K562 (cell line): ENCODE data around the gene MOXD1. TPM values are rescaled to one million over a fixed set of nuclear protein-coding genes. Genes with fewer than 3 reads are reported as not detected.

Experiments used
- ATAC-seq: fragments of 200-7000 bp; cut with Tn5 transposase; 3 replicates; pipeline ENCODE4 v1.9.1; 2020; ENCODE audit warnings: moderate library complexity
- BruUV-seq: library from RNA; stranded (reverse); fragments of 400-500 nt; replicated peaks from 2 replicates; lab custom pipeline; 2021; lab: Mats Ljungman, UMichigan
- CTCF ChIA-PET: fragments of 300-600 bp; formaldehyde crosslinking; extraction: SDS; loops from one replicate; lab custom pipeline; 2021; ENCODE audit warnings: low intra/inter-chr PET ratio; lab: Yijun Ruan, JAX
- POLR2A ChIA-PET: fragments of 300-600, 350-650 bp; sonication (Branson Sonifier 250); formaldehyde crosslinking; extraction: SDS; loops from one replicate; lab custom pipeline; 2021; ENCODE audit warnings: antibody characterized with exemption, inconsistent platforms; lab: Yijun Ruan, JAX
- DNase-seq, 4 experiments: peaks; one replicate each; pipeline versions ENCODE4 v3.0.0 to v3.0.0-alpha.2; 2011 to 2018; ENCODE audit warnings: low spot score in 3 of 4, mixed read lengths in 3 of 4; ENCODE audit errors: extremely low read depth in 1 of 4
- FAIRE-seq: peaks from 2 replicates; lab custom pipeline; 2011; peaks lifted over from hg19 to GRCh38; lab: Jason Lieb, UNC
- H2AFZ ChIP-seq: 2 replicates; pipeline ENCODE4 v1.6.0; 2011; ENCODE audit warnings: low read depth, low read length, control low read depth, inconsistent platforms
- H3K27ac ChIP-seq: fragments of 200-600 bp; 3 replicates; pipeline ENCODE4 v1.8.0; 2011; ENCODE audit warnings: low read depth, mild to moderate bottlenecking, control low read depth, inconsistent platforms, low read length, moderate library complexity, mixed read lengths; ENCODE audit errors: extremely low read depth
- H3K27me3 ChIP-seq, 2 experiments: fragments of 300-600 bp in 1 of 2; 2 replicates in 1 of 2; 3 replicates in 1 of 2; pipeline versions ENCODE4 v1.6.0 to v1.8.0; 2011; ENCODE audit warnings: inconsistent platforms in 2 of 2, low read length in 2 of 2, mild to moderate bottlenecking in 1 of 2, mixed read lengths in 1 of 2, moderate library complexity in 1 of 2; ENCODE audit not compliant: control insufficient read depth in 2 of 2, insufficient read depth in 2 of 2
- H3K36me3 ChIP-seq: fragments of 300-600 bp; 3 replicates; pipeline ENCODE4 v1.8.0; 2011; ENCODE audit warnings: mild to moderate bottlenecking, low read length, inconsistent platforms; ENCODE audit not compliant: control insufficient read depth, insufficient read depth
- H3K4me1 ChIP-seq, 2 experiments: fragments of 200-600 bp in 1 of 2; replicated peaks in 1 of 2; 2 replicates in 1 of 2; 3 replicates in 1 of 2; pipeline versions ENCODE4 v1.5.1 to v1.8.0; 2011; ENCODE audit warnings: inconsistent platforms in 2 of 2, low read length in 2 of 2, mild to moderate bottlenecking in 1 of 2, mixed read lengths in 1 of 2, moderate library complexity in 1 of 2; ENCODE audit not compliant: control insufficient read depth in 2 of 2, insufficient read depth in 2 of 2
- H3K4me2 ChIP-seq: 2 replicates; pipeline ENCODE4 v1.6.1; 2011; ENCODE audit warnings: low read length, control low read depth, inconsistent platforms, mixed read lengths; ENCODE audit not compliant: insufficient read depth
- H3K4me3 ChIP-seq: fragments of 200-600 bp; sonication (generic), shearing (Covaris generic); 2 replicates; pipeline ENCODE4 v1.5.1; 2016; ENCODE audit warnings: control low read depth, inconsistent platforms
- H3K79me2 ChIP-seq: fragments of 200-600 bp; 3 replicates; pipeline ENCODE4 v1.8.0; 2011; ENCODE audit warnings: low read length, inconsistent platforms; ENCODE audit not compliant: control insufficient read depth, insufficient read depth
- H3K9ac ChIP-seq, 2 experiments: 2 replicates each; pipeline versions ENCODE4 v1.6.0 to v1.6.1; 2011; ENCODE audit warnings: low read depth in 2 of 2, low read length in 2 of 2, control low read depth in 1 of 2, inconsistent platforms in 1 of 2, mild to moderate bottlenecking in 1 of 2, mixed read lengths in 1 of 2; ENCODE audit not compliant: insufficient read depth in 1 of 2
- H3K9me1 ChIP-seq: one replicate; pipeline ENCODE4 v1.6.0; 2011; ENCODE audit warnings: inconsistent platforms, mild to moderate bottlenecking, low read length, moderate library complexity; ENCODE audit not compliant: control insufficient read depth, insufficient read depth
- H3K9me3 ChIP-seq: replicated peaks from 2 replicates; pipeline ENCODE4 v1.5.1; 2011; ENCODE audit warnings: low read depth, low read length, inconsistent platforms; ENCODE audit not compliant: control insufficient read depth, insufficient read depth
- H4K20me1 ChIP-seq: replicated peaks from 2 replicates; pipeline ENCODE4 v1.6.1; 2011; ENCODE audit warnings: low read length, inconsistent platforms, mixed read lengths; ENCODE audit not compliant: control insufficient read depth, insufficient read depth
- GTF2F1 ChIP-seq: IDR thresholded peaks from 2 replicates; pipeline ENCODE4 v1.6.1; 2011; ENCODE audit warnings: low read depth, low read length, improper control_type of control experiment
- HCFC1 ChIP-seq: IDR thresholded peaks from 2 replicates; pipeline ENCODE4 v1.6.1; 2012; ENCODE audit warnings: low read depth, low read length, improper control_type of control experiment
- MYNN ChIP-seq, 2 experiments: sonication (generic); formaldehyde crosslinking in 1 of 2; IDR thresholded peaks; 2 replicates each; pipeline versions ENCODE4 v1.5.0 to v1.6.1; 2016 to 2020; ENCODE audit warnings: antibody characterized with exemption in 1 of 2, missing genetic modification reagents in 1 of 2
- NFE2 ChIP-seq: IDR thresholded peaks from 2 replicates; pipeline ENCODE4 v1.6.1; 2014; ENCODE audit warnings: antibody characterized with exemption, low read depth
- NFXL1 ChIP-seq: fragments of 450-650 bp; formaldehyde crosslinking; IDR thresholded peaks from 2 replicates; pipeline ENCODE4 v1.4.0; 2021; ENCODE audit warnings: mild to moderate bottlenecking
- PRPF4 ChIP-seq: fragments of 200-400 bp; formaldehyde crosslinking; IDR thresholded peaks from one replicate; pipeline ENCODE4 v1.6.1; 2017; ENCODE audit warnings: low read length, low read depth, mild to moderate bottlenecking; ENCODE audit not compliant: insufficient read depth, poor library complexity, severe bottlenecking
- RBM14 ChIP-seq: fragments of 200-400 bp; formaldehyde crosslinking; IDR thresholded peaks from 2 replicates; pipeline ENCODE4 v1.6.1; 2018; ENCODE audit warnings: low read depth, mild to moderate bottlenecking, low read length, moderate library complexity, borderline replicate concordance; ENCODE audit not compliant: insufficient read depth
- SMAD4 ChIP-seq: fragments of 250-450 bp; sonication (Bioruptor Pico); conservative IDR thresholded peaks from 2 replicates; pipeline ENCODE4 v1.8.0; 2021; ENCODE audit warnings: inconsistent platforms, mild to moderate bottlenecking, moderate library complexity
- WGBS: fragments of 100-300 bp; shearing (Covaris generic); methylation state at CpG from one replicate; pipeline ENCODE4 v1.1.6; 2016; ENCODE audit warnings: low coverage, mixed read lengths; ENCODE audit not compliant: insufficient coverage; ENCODE audit errors: missing lambda C conversion rate; 5-methylcytosine and 5-hydroxymethylcytosine counted together
- in situ Hi-C: fragments of 300-500 bp; cut with MboI; formaldehyde crosslinking; loops from 4 replicates; pipeline ENCODE4 v1.15.0; 2018; ENCODE audit warnings: inconsistent platforms, mixed read lengths
- intact Hi-C: fragments of 100-400 bp; cut with micrococcal nuclease; formaldehyde crosslinking; loops from 2 replicates; pipeline ENCODE4 v1.14.2; 2022
- polyA plus RNA-seq, 8 experiments: library from polyadenylated mRNA; depleted of rRNA in 4 of 8; stranded (reverse) in 5 of 8; unstranded in 3 of 8; fragments of >200 nt; fragmentation: Nextera tagmentation in 2 of 8; fragmentation: Illumina TruSeq in 1 of 8; extraction: Ambion mirVana in 2 of 8; extraction: Trizol in 1 of 8; gene quantifications; 2 replicates each; pipeline versions ENCODE4 v1.2.1 to v1.2.3, GENCODE V29; 2011 to 2014; ENCODE audit warnings: inconsistent platforms in 1 of 8, missing spikeins in 1 of 8
- total RNA-seq, 7 experiments: library from RNA; depleted of rRNA in 6 of 7; stranded (reverse); fragments of >200 nt in 6 of 7; fragmentation: Illumina TruSeq in 2 of 7; extraction: Trizol in 2 of 7; gene quantifications; 2 replicates each; pipeline versions ENCODE4 v1.2.1 to v1.2.3, GENCODE V29; 2011 to 2021; ENCODE audit warnings: low replicate concordance in 1 of 7
- TF ChIP-seq, protein P1 (sequence below), 2 experiments: IDR thresholded peaks; 2 replicates each; pipeline ENCODE4 v1.6.1; 2011; ENCODE audit warnings: borderline replicate concordance in 1 of 2, control low read depth in 1 of 2, low read depth in 1 of 2, low read length in 1 of 2, mild to moderate bottlenecking in 1 of 2, mixed read lengths in 1 of 2, moderate library complexity in 1 of 2; ENCODE audit not compliant: insufficient read depth in 1 of 2, insufficient read length in 1 of 2, poor library complexity in 1 of 2, severe bottlenecking in 1 of 2; ENCODE audit errors: extremely low read depth in 1 of 2

The MOXD1 gene
- total and polyA plus RNA-seq, 9 of the 15 experiments (the other 6 are each of a cell fraction or from before 2014, with no cell fraction given): not detected

DNA sequence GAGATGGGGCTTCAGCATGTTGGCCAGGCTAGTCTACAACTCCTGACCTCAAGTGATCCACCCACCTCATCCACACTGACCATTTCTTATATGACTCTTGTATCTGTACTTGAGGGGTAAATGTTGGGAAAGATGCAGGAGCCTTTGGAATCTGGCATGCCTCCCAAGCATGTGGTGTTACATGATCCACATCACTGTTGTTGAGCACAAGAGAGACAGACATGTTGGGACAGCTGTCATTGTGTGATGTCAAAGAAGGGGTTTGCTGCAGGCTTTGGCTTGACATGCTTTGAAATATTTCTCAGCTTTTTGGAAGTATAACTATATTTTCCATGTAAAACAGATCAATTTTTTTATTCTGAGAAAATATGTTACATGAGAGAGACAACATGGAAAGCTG lies 139.9 kb downstream of the MOXD1 start (continued):
- TF ChIP-seq NFXL1 (CRISPR knock-in tag) (no peak), SMAD4 (CRISPR knock-in tag) (no peak), PRPF4 (no peak)
- TF ChIP-seq, protein P1, sequence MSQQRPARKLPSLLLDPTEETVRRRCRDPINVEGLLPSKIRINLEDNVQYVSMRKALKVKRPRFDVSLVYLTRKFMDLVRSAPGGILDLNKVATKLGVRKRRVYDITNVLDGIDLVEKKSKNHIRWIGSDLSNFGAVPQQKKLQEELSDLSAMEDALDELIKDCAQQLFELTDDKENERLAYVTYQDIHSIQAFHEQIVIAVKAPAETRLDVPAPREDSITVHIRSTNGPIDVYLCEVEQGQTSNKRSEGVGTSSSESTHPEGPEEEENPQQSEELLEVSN (IDR thresholded peaks at IDR 0.05; ENCODE audit: borderline replicate concordance in 1 of 2, extremely low read depth in 1 of 2, insufficient read depth in 1 of 2, insufficient read length in 1 of 2, low read depth in 1 of 2, low read length in 1 of 2, poor library complexity in 1 of 2, severe bottlenecking in 1 of 2): no peak
- TF ChIP-seq, all 486 proteins: peak for 0

DNA sequence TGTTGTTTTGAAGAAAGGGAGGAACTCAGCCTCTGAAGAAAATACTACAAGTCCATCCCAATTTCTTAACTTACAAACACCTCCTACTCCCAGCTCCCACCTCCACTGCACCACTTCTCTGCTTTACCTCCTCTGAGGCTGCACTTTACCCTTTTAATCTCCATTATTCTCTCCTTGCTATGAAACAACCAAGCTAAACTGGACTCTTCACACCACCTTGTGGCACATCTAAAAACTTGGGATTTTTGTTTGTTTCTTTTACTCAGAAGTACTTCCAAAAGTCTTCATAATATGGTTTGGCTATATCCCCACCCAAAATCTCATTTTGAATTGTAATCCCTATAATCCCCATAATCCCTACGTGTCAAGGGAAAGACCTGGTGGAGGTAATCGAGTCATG lies 142.2 kb downstream of the MOXD1 start:
- intact Hi-C loops (no loop called here), in situ Hi-C loops (no loop called here)
- Histone ChIP-seq H3K9me3 (no peaks in the 10 kb centered on the region), H3K79me2 (no peaks in the 10 kb centered on the region), H3K27me3 (no peaks in the 10 kb centered on the region), H3K36me3 (no peaks in the 10 kb centered on the region), H3K4me2 (no peak overlapping the region), H3K9ac (no peak overlapping the region), H3K27ac (no peak overlapping the region), H4K20me1 (no peaks in the 10 kb centered on the region), H3K4me1 (no peaks in the 10 kb centered on the region), H2AFZ (no peak overlapping the region), H3K9me1 (no peaks in the 10 kb centered on the region), H3K4me3 (no peak overlapping the region)
- BruUV-seq: no TSS peak
- no peak for TF ChIP-seq RBM14
- TF ChIP-seq GTF2F1: no peak
- TF ChIP-seq MYNN (IDR thresholded peaks at IDR 0.05): no peak
- no peak for TF ChIP-seq MYNN (CRISPR knock-in tag; IDR thresholded peaks at IDR 0.05)
- no peak for TF ChIP-seq NFE2
- TF ChIP-seq HCFC1: no peak
- WGBS: 0% methylated on average over 2 of the region's 2 CpGs
- ChIA-PET POLR2A (no interaction called here), CTCF (no interaction called here)
- FAIRE-seq (no peak), ATAC-seq (no peak), DNase-seq (no peak)
